Ovary (tissue), 9 donors: Measurements from ENCODE around the gene TTPAL. TPM values are rescaled to one million over a fixed set of nuclear protein-coding genes. Genes with fewer than 3 reads are reported as not detected.

Experiments
- DNase-seq, 5 donors: peaks; one replicate each; pipeline ENCODE4 v3.0.0-alpha.2; 2019 to 2020
- H3K27ac ChIP-seq, 2 donors: fragments of 200-600 bp; one replicate each; pipeline versions ENCODE4 v1.5.1 to v1.8.0; 2019 to 2022
- H3K27me3 ChIP-seq: fragments of 200-600 bp; one replicate; pipeline ENCODE4 v1.8.0; 2022
- H3K36me3 ChIP-seq: fragments of 200-600 bp; sonication (generic); one replicate; pipeline ENCODE4 v1.5.1; 2019
- H3K4me1 ChIP-seq: one replicate; pipeline ENCODE4 v1.8.1; 2013; ENCODE audit warnings: mild to moderate bottlenecking, moderate library complexity; ENCODE audit not compliant: insufficient read depth
- H3K4me3 ChIP-seq: fragments of 200-600 bp; sonication (generic); one replicate; pipeline ENCODE4 v1.5.1; 2017
- H3K9me3 ChIP-seq, 2 donors: fragments of 200-600 bp in 1 of 2; sonication (generic) in 1 of 2; one replicate each; pipeline versions ENCODE4 v1.5.1 to v1.8.1; 2013 to 2019; ENCODE audit warnings: mild to moderate bottlenecking in 1 of 2, moderate library complexity in 1 of 2
- EP300 ChIP-seq: sonication (generic); formaldehyde crosslinking; IDR thresholded peaks from one replicate; pipeline ENCODE4 v1.6.1; 2017; ENCODE audit warnings: antibody characterized with exemption
- POLR2A ChIP-seq: fragments of 450-650 bp; IDR thresholded peaks from one replicate; pipeline ENCODE4 v1.6.1; 2017; ENCODE audit warnings: antibody characterized with exemption, mild to moderate bottlenecking, moderate library complexity
- WGBS, 3 donors: extraction: QIAGEN DNeasy Blood & Tissue Kit in 1 of 3; methylation state at CpG; one replicate each; pipeline versions ENCODE4 v1.1.5 to v1.1.7; 2013 to 2017; 5-methylcytosine and 5-hydroxymethylcytosine counted together
- intact Hi-C, 4 donors: fragments of 100-400 bp; cut with DNase I; formaldehyde crosslinking; loops; one replicate each; pipeline versions ENCODE4 v1.11.0 to v1.15.1; 2022 to 2023
- polyA plus RNA-seq, 2 donors: library from polyadenylated mRNA; stranded (reverse); fragments of 200-250 nt in 1 of 2; fragments of 350-450 nt in 1 of 2; fragmentation: Illumina TruSeq in 1 of 2; extraction: RNeasy Lipid Tissue Mini Kit (QIAGEN cat#74804) in 1 of 2; gene quantifications; one replicate each; pipeline ENCODE4 v1.2.3, GENCODE V29; 2013 to 2014
- total RNA-seq, 7 donors: library from RNA; depleted of rRNA in 2 of 7; stranded (reverse); fragments of >200 nt in 2 of 7; fragmentation: NEBNext Ultra II Directional in 3 of 7; extraction: Animal tissue kit (Norgen Biotek cat#: 25700) in 3 of 7; gene quantifications; one replicate each; pipeline versions ENCODE4 v1.1.0 to v1.2.4, GENCODE V29; 2016 to 2023
- TF ChIP-seq, protein P1 (sequence below), 3 donors: fragments of 450-650 bp in 2 of 3; fragments of 200-600 bp in 1 of 3; IDR thresholded peaks; one replicate each; pipeline versions ENCODE4 v1.5.1 to v1.8.0; 2016 to 2022; ENCODE audit warnings: antibody characterized with exemption in 3 of 3, mild to moderate bottlenecking in 1 of 3
- donor health status: DM: no; HTN: no; CAD: no; lungs with moderate emphysema.
- donor health status: DM: no; HTN: no; CAD: no.
- donor health status: Bipolar disorder and iron deficiency.
- donor health status: DM: yes; HTN: yes; CAD: no.
- donor health status: DM: no; HTN: no; CAD: no.
- donor health status: DM: yes; HTN: yes; CAD: no.

TTPAL gene
- total and polyA plus RNA-seq, 9 donors, result 3.1 to 25.1 (median 10.9) TPM

DNA sequence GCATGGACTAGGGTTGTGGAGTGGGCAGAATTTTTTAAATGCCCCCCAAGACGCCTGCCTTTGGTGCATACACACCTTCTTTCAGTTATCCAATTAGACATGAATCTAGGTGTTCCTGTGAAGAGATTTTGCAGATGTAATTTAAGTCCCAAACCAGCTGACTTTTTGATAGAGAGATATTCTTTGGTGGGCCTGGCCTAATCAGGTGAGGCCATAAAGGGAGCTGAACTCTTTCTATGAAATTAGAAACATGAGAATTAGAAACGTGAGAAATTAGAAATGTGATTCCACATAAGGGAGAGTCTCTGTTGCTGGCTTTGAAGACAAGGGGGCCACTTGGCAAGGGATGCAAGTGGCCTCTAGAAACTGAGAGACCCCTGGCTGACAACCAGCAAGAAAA is 36.4 kb upstream of the TTPAL start:
- intact Hi-C loops, result no loop called here
- TF ChIP-seq EP300 (no peak), POLR2A (no peak)
- TF ChIP-seq, protein P1, sequence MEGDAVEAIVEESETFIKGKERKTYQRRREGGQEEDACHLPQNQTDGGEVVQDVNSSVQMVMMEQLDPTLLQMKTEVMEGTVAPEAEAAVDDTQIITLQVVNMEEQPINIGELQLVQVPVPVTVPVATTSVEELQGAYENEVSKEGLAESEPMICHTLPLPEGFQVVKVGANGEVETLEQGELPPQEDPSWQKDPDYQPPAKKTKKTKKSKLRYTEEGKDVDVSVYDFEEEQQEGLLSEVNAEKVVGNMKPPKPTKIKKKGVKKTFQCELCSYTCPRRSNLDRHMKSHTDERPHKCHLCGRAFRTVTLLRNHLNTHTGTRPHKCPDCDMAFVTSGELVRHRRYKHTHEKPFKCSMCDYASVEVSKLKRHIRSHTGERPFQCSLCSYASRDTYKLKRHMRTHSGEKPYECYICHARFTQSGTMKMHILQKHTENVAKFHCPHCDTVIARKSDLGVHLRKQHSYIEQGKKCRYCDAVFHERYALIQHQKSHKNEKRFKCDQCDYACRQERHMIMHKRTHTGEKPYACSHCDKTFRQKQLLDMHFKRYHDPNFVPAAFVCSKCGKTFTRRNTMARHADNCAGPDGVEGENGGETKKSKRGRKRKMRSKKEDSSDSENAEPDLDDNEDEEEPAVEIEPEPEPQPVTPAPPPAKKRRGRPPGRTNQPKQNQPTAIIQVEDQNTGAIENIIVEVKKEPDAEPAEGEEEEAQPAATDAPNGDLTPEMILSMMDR (IDR thresholded peaks at IDR 0.05), result no peak
- WGBS, 3 donors, result 65 to 68% (median 66%) methylated on average over 2 of the region's 2 CpGs

DNA sequence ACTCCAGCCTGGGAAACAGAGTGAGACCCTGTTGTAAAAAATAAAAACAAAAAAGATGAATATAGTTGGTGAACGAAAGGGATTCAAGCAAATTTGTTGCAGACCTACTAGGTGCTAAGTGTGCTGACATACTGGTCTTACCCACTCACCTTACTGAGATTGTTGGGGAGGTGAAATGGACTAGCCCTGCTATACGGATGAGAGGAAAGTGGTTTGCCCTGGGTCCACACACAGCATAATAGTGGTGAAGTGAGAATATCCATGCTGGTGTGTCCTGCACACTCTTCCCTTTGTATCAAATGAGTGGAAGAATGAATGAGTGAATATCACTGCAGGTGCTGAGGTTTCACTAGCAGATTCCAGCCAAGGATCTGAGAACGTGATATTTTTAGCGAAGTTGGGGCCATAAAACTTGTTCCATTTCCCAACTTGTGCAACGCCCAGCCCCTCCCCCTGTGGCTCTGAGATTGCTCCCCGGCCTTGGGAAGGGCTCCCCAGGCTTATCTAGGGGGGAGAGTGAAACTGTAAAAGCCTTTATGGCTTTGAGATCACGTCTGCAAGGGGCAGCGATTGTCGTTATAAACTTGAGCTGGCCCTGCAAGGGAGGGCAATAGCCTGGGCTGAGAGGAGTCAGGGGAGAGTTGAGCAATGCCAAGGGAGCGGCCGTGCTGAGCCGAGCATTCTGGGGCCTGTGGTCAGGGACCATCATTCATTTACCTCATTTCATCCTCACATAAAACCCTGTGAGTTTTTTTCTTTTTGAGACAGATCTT is 33.2 kb upstream of the TTPAL start:
- Histone ChIP-seq H3K9me3 (no peaks in the 10 kb centered on the region), H3K27me3 (no peaks in the 10 kb centered on the region), H3K27ac (no peak overlapping the region), H3K4me3 (no peak overlapping the region), H3K36me3 (no peaks in the 10 kb centered on the region), H3K4me1 (peaks cover 6% of the 10 kb centered on the region)
- WGBS, 3 donors, result 16 to 20% (median 18%) methylated on average over 12 of the region's 12 CpGs
- intact Hi-C loops, result no loop called here
- peak in 2 of 5 donors; percentile 34 to 56 for DNase-seq
- TF ChIP-seq, protein P1 (IDR thresholded peaks at IDR 0.05), result no peak
- TF ChIP-seq POLR2A, result no peak
- no peak for TF ChIP-seq EP300

More for the DNA sequence above, 36.4 kb upstream of the TTPAL start:
- H3K9me3 ChIP-seq, result no peaks in the 10 kb centered on the region
- H3K27ac ChIP-seq, result no peak overlapping the region
- H3K4me3 ChIP-seq, result no peak overlapping the region
- no peak for DNase-seq
- H3K27me3 ChIP-seq, result no peaks in the 10 kb centered on the region
- peaks cover 6% of the 10 kb centered on the region for H3K4me1 ChIP-seq
- H3K36me3 ChIP-seq, result no peaks in the 10 kb centered on the region

DNA sequence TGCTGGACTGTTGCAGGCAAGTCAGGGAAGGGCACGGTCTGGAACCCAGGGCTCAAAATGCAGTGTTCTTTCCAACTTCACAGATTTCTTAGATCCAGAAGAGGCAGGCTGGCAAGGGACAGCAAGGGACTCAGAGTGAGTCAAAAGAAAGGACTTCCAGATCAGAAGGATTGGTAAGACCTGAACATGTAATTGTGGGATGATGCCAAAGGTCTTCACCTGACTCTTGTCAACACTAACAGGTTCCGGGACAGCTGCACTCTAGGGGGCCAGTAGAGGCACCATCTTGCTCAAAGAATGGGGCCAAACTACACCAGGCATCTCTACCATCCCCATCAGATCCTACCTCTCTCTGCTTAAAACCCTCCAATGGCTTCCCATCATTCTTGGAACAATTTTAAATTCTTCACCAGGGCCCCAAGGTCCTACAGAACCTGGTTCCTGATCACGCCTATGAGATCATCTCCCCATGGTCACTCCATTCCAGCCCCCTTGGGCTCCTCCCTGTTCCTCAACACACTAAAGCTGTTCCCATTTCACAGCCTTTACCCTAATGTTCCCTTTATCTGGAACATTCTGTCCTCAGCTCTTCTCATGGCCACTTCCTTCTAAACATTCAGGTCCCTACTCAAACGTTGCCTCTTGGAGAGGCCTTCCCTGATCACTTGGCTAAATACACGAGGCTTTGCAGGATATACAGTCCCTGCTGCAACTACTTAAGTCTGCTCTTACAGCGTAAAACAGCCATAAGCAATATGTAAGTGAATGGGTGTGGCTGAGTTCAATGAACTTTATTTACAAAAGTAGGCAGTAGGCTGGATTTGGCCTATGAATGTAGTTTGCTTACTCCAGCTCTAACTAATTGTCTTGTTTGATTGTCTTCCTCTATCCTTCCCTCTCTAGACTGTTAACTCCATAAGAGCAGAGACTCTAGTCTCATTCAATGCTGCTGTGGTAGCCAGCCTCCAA is 29.6 kb upstream of the TTPAL start:
- no peaks in the 10 kb centered on the region for H3K36me3 ChIP-seq
- H3K4me3 ChIP-seq, result no peak overlapping the region
- WGBS, 3 donors, result 74 to 77% (median 76%) methylated on average over 6 of the region's 6 CpGs
- peaks cover 6% of the 10 kb centered on the region for H3K4me1 ChIP-seq
- DNase-seq, result no peak
- no peaks in the 10 kb centered on the region for H3K9me3 ChIP-seq
- intact Hi-C loops, result no loop called here
- no peaks in the 10 kb centered on the region for H3K27me3 ChIP-seq
- TF ChIP-seq, protein P1 (IDR thresholded peaks at IDR 0.05), result no peak
- no peak for TF ChIP-seq EP300
- no peak for TF ChIP-seq POLR2A
- H3K27ac ChIP-seq, result no peak overlapping the region

DNA sequence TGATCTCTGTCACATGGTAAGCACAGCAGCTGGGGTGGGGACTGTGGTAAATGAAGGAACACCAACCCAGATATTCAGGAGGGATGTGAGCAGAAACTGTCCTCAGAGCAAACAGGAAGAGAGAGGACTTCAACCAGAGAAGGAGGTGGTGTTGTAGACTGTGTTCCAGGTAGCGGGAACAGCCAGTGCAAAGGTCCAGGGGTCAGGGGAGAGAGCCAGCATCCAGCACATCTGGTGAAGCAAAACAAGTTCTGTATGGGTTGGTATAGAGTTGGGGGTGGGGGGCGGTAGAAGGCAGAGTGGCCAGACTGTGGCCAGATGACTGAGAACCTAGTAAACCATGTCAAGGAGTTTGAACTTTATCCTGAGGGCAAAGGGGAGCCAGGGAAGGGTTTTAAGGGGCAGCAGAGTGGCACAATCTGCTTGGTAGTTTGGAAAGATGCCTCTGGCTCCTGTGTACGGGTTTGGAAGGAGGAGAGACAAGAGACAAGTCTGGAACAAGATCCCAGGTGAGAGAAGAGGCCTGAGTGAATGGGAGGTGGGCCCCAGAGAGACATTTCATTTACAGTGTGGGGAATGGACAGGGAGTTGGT is 27.8 kb upstream of the TTPAL start:
- DNase-seq, result no peak
- intact Hi-C loops, result no loop called here

More for the DNA sequence above, 27.8 kb upstream of the TTPAL start:
- TF ChIP-seq, protein P1 (IDR thresholded peaks at IDR 0.05), result no peak
- TF ChIP-seq POLR2A (no peak), EP300 (no peak)
- Histone ChIP-seq H3K9me3 (no peaks in the 10 kb centered on the region), H3K4me1 (peaks cover under 1% of the 10 kb centered on the region), H3K27ac (no peak overlapping the region), H3K36me3 (no peaks in the 10 kb centered on the region), H3K27me3 (no peaks in the 10 kb centered on the region), H3K4me3 (no peak overlapping the region)
- 83 to 91% (median 84%) methylated on average over 3 of the region's 3 CpGs for whole genome bisulfite sequencing, 3 donors
